GM21381 (cell line): ENCODE measurements around the gene ASTN2.

Experiments used
- ATAC-seq: cut with Tn5 transposase; IDR thresholded peaks from one replicate; pipeline ENCODE4 v1.9.1; 2021; ENCODE audit warnings: mild to moderate bottlenecking, moderate library complexity; ENCODE audit not compliant: unreplicated experiment

Gene ASTN2

DNA sequence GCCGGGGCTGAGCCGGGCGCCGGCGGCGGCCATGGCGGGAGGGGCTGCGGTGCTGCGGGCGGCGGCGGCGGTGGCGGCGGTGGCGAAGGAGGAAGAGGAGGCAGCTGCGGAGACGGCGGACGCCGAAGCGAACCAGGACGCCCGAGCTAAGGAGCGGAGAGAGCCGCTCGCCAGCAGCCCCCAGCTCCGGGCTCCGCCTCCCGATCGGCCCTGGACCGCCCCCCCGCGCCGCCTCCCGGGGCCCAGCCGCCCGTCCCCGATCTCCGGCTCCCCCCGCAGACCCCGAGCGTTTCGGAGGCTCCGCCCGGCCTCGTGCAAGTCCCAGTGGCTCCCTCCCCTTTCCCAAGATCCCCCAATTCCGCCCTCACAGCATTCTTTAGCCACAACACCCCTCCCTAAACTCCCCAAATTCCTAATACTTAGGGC, at the start of gene ASTN2:
Gene ASTN2 (minus strand): TSS at position 152 of the 426 bp plus-strand sequence. CDS start 119 bp downstream, at position 33.
- ATAC-seq, result no peak

- ATAC-seq, result no peak
Observed at GRCh38 chr9:117462861-117463260, 48.0 kb upstream of the ASTN2 start.

- ATAC-seq, result no peak
Observed at GRCh38 chr9:117461386-117461785, 46.5 kb upstream of the ASTN2 start.

DNA sequence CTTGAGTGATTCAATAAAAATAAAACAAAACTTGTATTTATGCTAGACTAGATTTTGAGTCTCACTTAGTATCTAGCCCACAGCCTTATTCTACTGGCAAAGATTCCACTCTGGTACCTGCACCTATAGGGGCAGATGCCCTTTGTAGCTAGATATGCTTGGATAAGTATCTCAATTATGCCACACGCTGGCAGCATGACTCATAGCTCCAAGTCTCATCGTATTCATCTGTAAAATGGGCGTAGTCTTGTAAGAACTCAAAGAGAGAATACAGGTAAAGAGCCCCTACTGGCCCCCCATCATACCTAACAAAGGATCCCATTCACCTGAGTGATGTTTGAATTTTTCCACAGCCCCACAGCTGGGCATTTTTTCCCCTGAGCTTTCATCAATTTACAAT, 45.9 kb upstream of the ASTN2 start:
- ATAC-seq, result no peak

GRCh38 chr9:117459913-117460312, 45.1 kb upstream of the ASTN2 start:
- no peak for ATAC-seq

DNA sequence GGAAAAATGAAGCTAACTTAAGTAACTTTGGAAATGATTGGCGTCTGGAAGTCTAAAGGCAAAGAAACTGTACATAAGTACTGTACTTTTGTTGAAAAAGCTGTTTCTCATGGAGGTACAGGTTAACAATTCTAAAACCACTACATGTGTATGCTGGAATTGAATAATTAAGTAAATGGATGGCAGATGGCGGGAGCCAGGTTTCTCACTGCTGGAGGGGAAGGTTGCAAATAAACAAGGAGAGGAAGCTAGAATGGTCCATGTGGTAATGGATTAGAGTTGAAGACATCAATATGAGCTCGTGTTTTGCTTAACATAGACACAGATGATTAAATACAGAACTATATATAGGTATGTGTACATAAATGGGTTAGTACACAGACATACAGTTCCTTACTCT, 43.2 kb upstream of the ASTN2 start:
- no peak for ATAC-seq

GRCh38 chr9:117454711-117455110, 39.9 kb upstream of the ASTN2 start:
- ATAC-seq, result no peak

DNA sequence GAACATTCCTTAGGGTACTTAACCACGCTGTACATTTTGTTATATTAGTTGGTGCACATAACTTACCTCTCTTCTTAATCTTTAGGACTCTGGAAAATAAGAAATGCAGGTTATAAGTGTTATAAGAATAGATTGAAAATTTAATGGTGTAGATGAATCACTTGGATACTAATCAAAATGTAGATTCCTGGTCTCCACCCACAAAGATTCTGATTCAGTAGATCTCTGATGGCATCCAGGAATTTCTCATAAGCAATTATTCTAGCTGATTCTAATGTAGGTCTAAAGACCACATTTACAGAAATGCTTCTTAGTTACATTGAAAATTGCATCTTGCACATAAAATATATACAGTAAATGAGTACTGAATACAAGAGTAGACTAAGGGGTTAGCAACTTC, 38.9 kb upstream of the ASTN2 start:
- no peak for ATAC-seq

DNA sequence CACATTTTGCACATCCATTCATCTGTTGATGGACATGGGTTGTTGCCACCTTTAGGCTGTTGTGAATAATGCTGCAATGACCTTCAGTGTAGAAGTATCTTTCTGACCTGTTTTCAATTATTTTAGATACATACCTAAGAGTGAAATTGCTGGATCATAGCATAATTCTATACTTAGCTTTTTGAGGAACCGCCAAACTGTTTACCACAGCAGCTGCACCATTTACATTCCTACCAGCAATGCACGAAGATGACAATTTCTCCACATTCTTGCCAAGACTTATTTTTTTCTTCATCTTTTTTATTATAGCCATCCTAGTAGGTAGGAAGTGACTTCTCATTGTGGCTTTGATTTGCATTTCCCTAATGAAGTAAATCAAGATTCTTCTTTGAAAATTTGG, 36.5 kb upstream of the ASTN2 start:
- no peak for ATAC-seq

DNA sequence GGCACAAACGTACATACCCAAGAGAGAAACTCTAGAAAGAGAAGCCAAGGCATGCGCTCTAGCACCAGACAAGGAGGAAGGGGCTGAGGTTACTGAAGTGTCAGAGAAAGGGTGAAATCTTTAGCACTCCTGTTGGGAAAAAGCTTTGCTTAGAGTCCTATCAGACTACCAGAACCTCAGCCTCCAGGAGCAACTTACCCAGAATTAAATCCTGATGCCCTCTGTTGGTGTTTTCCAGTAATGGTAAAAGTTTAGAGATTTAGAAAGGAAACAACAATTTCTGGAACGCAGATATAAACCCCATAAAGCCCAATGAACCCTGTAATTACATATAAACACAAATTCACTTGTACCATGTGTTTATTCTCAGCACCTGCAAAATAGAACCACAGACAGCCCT, 33.2 kb upstream of the ASTN2 start:
- no peak for ATAC-seq

- ATAC-seq, result no peak
Observed at GRCh38 chr9:117445631-117446030, 30.8 kb upstream of the ASTN2 start.

- no peak for ATAC-seq
Observed at GRCh38 chr9:117444501-117444900, 29.6 kb upstream of the ASTN2 start.

- no peak for ATAC-seq
Observed at GRCh38 chr9:117437283-117437682, 22.4 kb upstream of the ASTN2 start.

- ATAC-seq, result no peak
Observed at GRCh38 chr9:117435630-117436261, 20.9 kb upstream of the ASTN2 start.

GRCh38 chr9:117434566-117434965, 19.7 kb upstream of the ASTN2 start:
- ATAC-seq, result no peak

DNA sequence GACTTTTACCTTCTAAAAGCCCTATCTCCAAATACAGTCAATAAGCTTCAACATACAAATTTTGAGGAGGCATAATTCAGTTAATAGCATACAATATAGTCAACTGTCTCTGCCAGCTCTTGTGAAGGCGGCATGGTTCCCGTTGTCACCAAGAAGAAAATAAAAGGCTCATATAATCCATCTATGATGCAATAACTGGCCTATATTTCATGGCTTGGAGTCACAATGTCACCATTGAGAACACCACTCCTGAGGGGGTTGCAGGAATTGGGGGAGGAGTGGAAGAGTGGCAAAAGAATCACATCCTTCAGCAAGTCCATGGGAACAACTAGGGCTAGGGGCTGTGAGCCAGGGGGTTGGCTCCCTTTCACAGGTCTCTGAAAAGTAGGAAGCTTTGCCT, 16.0 kb upstream of the ASTN2 start:
- no peak for ATAC-seq

DNA sequence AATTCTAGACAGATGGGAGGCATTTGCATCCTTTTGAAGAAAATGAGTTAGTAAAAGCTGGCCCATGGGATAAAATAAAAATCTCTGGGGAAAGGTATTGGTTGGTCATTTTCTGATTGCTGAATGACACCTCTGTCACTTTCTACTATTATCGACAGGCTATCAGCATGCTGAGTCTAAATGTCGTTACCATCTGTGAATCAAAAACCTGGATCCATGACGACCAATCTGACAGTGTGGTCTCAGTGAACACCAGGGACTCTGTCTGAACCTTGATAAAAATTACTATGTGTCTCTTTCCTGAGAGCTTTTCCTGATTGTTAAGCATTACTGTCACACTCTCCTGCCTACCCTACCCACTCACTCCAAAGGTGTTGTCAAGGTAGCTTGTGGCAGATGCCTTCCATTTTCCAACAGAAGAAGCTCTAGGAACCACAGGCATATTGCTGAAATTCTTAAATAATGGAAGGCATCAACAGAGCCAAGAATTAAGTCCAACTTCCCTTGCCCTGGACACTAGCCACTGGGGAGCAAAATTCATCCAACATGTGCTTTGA, 12.6 kb upstream of the ASTN2 start:
- no peak for ATAC-seq

GRCh38 chr9:117425566-117425965, 10.7 kb upstream of the ASTN2 start:
- ATAC-seq, result no peak

DNA sequence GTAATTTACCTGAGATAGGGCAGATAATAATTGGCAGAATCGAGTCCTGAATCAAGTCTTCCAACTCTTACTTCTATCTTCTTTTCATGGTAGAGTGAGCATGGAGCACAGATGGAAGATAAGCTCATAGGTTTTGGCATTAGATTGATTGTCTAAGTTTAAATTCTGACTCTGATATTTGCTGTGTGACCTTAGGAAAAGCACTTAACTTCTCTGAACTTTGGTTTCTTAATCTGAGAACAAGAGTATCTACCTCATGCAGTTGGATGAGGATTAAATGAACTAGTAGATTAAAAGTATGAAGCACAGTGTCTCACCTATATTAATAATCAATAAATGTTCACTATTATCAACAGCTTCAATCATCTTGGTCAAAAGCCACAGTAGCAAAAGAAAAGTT, 9.4 kb upstream of the ASTN2 start:
- ATAC-seq, result no peak

DNA sequence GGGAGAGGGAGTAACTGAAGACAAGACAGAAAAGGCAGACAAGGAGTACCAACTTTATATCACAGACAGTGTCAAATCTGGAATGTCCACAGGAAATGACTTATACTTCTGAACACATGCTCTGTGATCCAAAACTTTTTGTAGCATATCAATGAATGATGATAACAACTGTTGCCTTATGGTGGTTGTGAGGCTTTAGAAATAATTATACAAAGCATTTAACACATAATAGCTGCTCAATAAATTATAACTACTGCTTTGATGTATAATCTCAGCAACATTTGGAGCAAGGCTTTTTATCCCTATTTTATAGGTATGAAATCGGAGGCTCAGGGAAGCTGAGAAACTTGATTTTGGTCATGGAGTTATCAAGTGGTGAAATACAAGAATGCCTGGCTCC, 3.3 kb upstream of the ASTN2 start:
- ATAC-seq, result no peak

- no peak for ATAC-seq
Observed at GRCh38 chr9:117416856-117417255, 2.0 kb upstream of the ASTN2 start.

DNA sequence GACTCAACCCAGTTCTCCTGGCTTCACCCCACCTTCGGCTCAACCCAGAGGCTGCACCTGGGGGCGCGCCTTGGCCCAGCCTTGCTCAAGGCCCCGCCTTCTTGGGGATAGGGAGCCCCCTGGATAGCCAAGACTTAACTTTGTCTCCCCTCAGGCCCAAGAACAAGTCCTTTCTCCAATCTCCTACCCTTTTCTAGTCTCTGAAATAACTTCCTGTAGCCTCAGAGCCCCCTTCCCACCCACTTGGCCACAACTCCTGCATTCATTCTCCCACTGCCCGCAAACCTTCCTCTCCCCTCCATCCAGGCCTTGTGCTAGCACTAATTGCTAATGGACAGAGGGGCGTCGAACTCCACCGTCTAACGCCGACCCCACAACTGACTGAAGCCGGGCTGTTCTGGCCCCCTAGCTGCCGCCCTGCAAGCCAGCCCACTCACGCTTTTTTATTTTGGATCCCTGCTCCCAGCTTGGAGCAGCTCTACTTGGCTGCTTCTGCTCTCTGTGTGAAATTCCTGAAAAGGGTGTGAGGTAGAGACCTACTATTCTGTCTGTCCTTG, 579 bp upstream of the ASTN2 start:
- no peak for ATAC-seq
